ENCODE measurements around the gene CANT1.

The CANT1 gene

GRCh38 chr17:78995022-78995760 is 14.4 kb downstream of the CANT1 start:
- no peak for DNase-seq (ENCODE audit: low spot score)

- DNase-seq (ENCODE audit: low spot score), result no peak
Measured at GRCh38 chr17:78993981-78994671, 15.4 kb downstream of the CANT1 start.

GRCh38 chr17:78993241-78993956 is 16.2 kb downstream of the CANT1 start:
- peak; percentile 51 for DNase-seq (ENCODE audit: low spot score)

- DNase-seq (ENCODE audit: low spot score), result no peak
Measured at GRCh38 chr17:78992542-78993212, 16.9 kb downstream of the CANT1 start.

GRCh38 chr17:78991906-78992532 is 17.5 kb downstream of the CANT1 start:
- no peak for DNase-seq (ENCODE audit: low spot score)

GRCh38 chr17:78991017-78991738 is 18.4 kb downstream of the CANT1 start:
- DNase-seq (ENCODE audit: low spot score), result no peak

GRCh38 chr17:78990349-78991016 is 19.1 kb downstream of the CANT1 start:
- no peak for DNase-seq (ENCODE audit: low spot score)

- no peak for DNase-seq (ENCODE audit: low spot score)
Measured at GRCh38 chr17:78988152-78988551, 21.4 kb downstream of the CANT1 start.

- DNase-seq (ENCODE audit: low spot score), result no peak
Measured at GRCh38 chr17:78986649-78987328, 22.8 kb downstream of the CANT1 start.

GRCh38 chr17:78986048-78986648 is 23.4 kb downstream of the CANT1 start:
- DNase-seq (ENCODE audit: low spot score), result no peak

- no peak for DNase-seq (ENCODE audit: low spot score)
Measured at GRCh38 chr17:78985395-78985794, 24.2 kb downstream of the CANT1 start.

- no peak for DNase-seq (ENCODE audit: low spot score)
Measured at GRCh38 chr17:78981010-78981888, 28.3 kb downstream of the CANT1 start.

- no peak for DNase-seq (ENCODE audit: low spot score)
Measured at GRCh38 chr17:78980624-78980972, 29.0 kb downstream of the CANT1 start.

- DNase-seq (ENCODE audit: low spot score), result no peak
Measured at GRCh38 chr17:78979780-78980623, 29.6 kb downstream of the CANT1 start, which contains the start of gene LGALS3BP. Gene LGALS3BP (minus strand): TSS chr17:78979923. CDS start chr17:78977191, 2,732 bp downstream.

GRCh38 chr17:78977997-78978973 is 31.3 kb downstream of the CANT1 start:
- no peak for DNase-seq (ENCODE audit: low spot score)

GRCh38 chr17:78977681-78977943 is 32.0 kb downstream of the CANT1 start:
- no peak for DNase-seq (ENCODE audit: low spot score)

Data from germinal center (tissue), 1 donor.